ENCODE data around the gene ZNF783.

DNA sequence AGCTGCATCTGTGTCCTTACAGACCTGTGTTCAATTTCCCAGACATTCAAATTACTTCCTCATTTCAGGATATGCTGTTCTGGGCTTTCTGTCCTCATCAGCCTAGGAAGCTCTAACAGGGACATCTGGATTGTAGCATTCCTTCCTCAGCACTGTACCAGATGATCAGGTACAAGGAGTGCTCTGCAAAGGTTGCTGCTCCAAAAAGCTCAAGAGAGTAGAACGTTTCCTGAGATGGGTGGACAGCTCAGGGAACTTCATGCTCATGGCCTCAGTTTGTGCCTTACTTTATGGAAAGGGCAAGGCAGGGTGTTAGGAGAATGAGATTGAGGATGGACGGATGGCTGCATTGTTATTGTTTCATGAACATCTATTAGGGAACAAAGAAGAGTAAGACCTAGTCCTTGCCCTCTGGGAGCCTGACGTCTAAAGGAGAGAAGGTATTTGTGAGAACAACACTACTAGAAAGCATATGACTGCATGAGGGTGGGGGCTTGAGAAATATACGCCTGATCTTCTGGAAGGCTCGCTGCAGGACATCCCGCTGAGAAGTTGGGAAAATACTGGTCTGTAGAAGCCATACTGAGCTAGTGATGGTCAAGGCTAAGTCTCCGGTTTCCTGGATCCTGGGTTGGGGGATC is 33.0 kb upstream of the ZNF783 start:
- TF ChIP-seq MAZ (IDR thresholded peaks at IDR 0.05; ENCODE audit: borderline replicate concordance, low read depth, low read length) (no peak), GATA3 (IDR thresholded peaks at IDR 0.05; ENCODE audit: borderline replicate concordance) (no peak), TP53 (CRISPR knock-in tag; IDR thresholded peaks at IDR 0.05) (no peak), POLR2A (IDR thresholded peaks at IDR 0.05; ENCODE audit: low read length) (no peak), RFX5 (IDR thresholded peaks at IDR 0.05) (no peak), RCOR1 (IDR thresholded peaks at IDR 0.05; ENCODE audit: low read depth, low read length) (no peak), ESRRA (IDR thresholded peaks at IDR 0.05; ENCODE audit: borderline replicate concordance, low read length) (no peak)
- TF ChIP-seq, protein P1, sequence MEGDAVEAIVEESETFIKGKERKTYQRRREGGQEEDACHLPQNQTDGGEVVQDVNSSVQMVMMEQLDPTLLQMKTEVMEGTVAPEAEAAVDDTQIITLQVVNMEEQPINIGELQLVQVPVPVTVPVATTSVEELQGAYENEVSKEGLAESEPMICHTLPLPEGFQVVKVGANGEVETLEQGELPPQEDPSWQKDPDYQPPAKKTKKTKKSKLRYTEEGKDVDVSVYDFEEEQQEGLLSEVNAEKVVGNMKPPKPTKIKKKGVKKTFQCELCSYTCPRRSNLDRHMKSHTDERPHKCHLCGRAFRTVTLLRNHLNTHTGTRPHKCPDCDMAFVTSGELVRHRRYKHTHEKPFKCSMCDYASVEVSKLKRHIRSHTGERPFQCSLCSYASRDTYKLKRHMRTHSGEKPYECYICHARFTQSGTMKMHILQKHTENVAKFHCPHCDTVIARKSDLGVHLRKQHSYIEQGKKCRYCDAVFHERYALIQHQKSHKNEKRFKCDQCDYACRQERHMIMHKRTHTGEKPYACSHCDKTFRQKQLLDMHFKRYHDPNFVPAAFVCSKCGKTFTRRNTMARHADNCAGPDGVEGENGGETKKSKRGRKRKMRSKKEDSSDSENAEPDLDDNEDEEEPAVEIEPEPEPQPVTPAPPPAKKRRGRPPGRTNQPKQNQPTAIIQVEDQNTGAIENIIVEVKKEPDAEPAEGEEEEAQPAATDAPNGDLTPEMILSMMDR (IDR thresholded peaks at IDR 0.05), result no peak
- TF ChIP-seq, protein P2, sequence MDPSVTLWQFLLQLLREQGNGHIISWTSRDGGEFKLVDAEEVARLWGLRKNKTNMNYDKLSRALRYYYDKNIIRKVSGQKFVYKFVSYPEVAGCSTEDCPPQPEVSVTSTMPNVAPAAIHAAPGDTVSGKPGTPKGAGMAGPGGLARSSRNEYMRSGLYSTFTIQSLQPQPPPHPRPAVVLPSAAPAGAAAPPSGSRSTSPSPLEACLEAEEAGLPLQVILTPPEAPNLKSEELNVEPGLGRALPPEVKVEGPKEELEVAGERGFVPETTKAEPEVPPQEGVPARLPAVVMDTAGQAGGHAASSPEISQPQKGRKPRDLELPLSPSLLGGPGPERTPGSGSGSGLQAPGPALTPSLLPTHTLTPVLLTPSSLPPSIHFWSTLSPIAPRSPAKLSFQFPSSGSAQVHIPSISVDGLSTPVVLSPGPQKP (IDR thresholded peaks at IDR 0.05; ENCODE audit: low read depth, low read length), result no peak
- TF ChIP-seq, protein P3, sequence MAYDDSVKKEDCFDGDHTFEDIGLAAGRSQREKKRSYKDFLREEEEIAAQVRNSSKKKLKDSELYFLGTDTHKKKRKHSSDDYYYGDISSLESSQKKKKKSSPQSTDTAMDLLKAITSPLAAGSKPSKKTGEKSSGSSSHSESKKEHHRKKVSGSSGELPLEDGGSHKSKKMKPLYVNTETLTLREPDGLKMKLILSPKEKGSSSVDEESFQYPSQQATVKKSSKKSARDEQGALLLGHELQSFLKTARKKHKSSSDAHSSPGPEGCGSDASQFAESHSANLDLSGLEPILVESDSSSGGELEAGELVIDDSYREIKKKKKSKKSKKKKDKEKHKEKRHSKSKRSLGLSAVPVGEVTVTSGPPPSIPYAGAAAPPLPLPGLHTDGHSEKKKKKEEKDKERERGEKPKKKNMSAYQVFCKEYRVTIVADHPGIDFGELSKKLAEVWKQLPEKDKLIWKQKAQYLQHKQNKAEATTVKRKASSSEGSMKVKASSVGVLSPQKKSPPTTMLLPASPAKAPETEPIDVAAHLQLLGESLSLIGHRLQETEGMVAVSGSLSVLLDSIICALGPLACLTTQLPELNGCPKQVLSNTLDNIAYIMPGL (CRISPR knock-in tag; IDR thresholded peaks at IDR 0.05; ENCODE audit: borderline replicate concordance), result no peak
- TF ChIP-seq, protein P4, sequence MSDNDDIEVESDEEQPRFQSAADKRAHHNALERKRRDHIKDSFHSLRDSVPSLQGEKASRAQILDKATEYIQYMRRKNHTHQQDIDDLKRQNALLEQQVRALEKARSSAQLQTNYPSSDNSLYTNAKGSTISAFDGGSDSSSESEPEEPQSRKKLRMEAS (IDR thresholded peaks at IDR 0.05), result no peak
